OCI-LY1 (cell line): Measurements from ENCODE around the gene UBR3.

Experiments
- H2AFZ ChIP-seq: fragments of 200-600 bp; sonication (generic), shearing (Covaris generic); 2 replicates; pipeline ENCODE4 v1.6.0; 2014; ENCODE audit warnings: antibody characterized with exemption, mild to moderate bottlenecking, low read length
- H3F3A ChIP-seq: fragments of 200-600 bp; sonication (generic), shearing (Covaris generic); 2 replicates; pipeline ENCODE4 v1.6.0; 2014; ENCODE audit warnings: mild to moderate bottlenecking, antibody characterized with exemption, low read length, moderate library complexity; ENCODE audit not compliant: insufficient read depth
- H3K27ac ChIP-seq: fragments of 200-600 bp; sonication (generic); 2 replicates; pipeline ENCODE4 v1.5.1; 2014; ENCODE audit warnings: low read length, mixed run types, mild to moderate bottlenecking, low read depth; ENCODE audit not compliant: poor library complexity, severe bottlenecking
- H3K27me3 ChIP-seq: fragments of 200-600 bp; sonication (generic); 2 replicates; pipeline ENCODE4 v1.6.0; 2014; ENCODE audit warnings: antibody characterized with exemption, mild to moderate bottlenecking, low read length, moderate library complexity; ENCODE audit not compliant: insufficient read depth
- H3K36me3 ChIP-seq: fragments of 200-600 bp; sonication (generic); 2 replicates; pipeline ENCODE4 v1.6.1; 2014; ENCODE audit warnings: mild to moderate bottlenecking, antibody characterized with exemption, low read length, moderate library complexity, mixed read lengths; ENCODE audit not compliant: insufficient read depth
- H3K4me1 ChIP-seq: fragments of 200-600 bp; sonication (generic); 2 replicates; pipeline ENCODE4 v1.5.1; 2014; ENCODE audit warnings: mild to moderate bottlenecking, low read length, moderate library complexity; ENCODE audit not compliant: insufficient read depth, severe bottlenecking
- H3K4me2 ChIP-seq: fragments of 200-600 bp; sonication (generic), shearing (Covaris generic); 2 replicates; pipeline ENCODE4 v1.6.1; 2014; ENCODE audit warnings: low read length
- H3K4me3 ChIP-seq: fragments of 200-600 bp; sonication (generic); 2 replicates; pipeline ENCODE4 v1.5.1; 2014; ENCODE audit warnings: low read length, low read depth, mild to moderate bottlenecking, mixed read lengths; ENCODE audit not compliant: poor library complexity, severe bottlenecking
- H3K79me2 ChIP-seq: fragments of 200-600 bp; shearing (Covaris generic); 2 replicates; pipeline ENCODE4 v1.6.1; 2016; ENCODE audit warnings: mixed run types, low read length, mixed read lengths; ENCODE audit not compliant: insufficient read depth
- H3K9ac ChIP-seq: fragments of 200-600 bp; sonication (generic), shearing (Covaris generic); 2 replicates; pipeline ENCODE4 v1.6.1; 2014; ENCODE audit warnings: mild to moderate bottlenecking, low read length, mixed read lengths
- H3K9me2 ChIP-seq: fragments of 200-600 bp; sonication (generic), shearing (Covaris generic); 2 replicates; pipeline ENCODE4 v1.6.1; 2014; ENCODE audit warnings: low read depth, mild to moderate bottlenecking, low read length, mixed read lengths
- H3K9me3 ChIP-seq: fragments of 200-600 bp; shearing (Covaris generic); 2 replicates; pipeline ENCODE4 v1.6.1; 2014; ENCODE audit warnings: low read length, mixed read lengths
- H4K20me1 ChIP-seq: fragments of 200-600 bp; sonication (generic), shearing (Covaris generic); 2 replicates; pipeline ENCODE4 v1.6.0; 2016; ENCODE audit warnings: mild to moderate bottlenecking, low read length; ENCODE audit not compliant: insufficient read depth
- EZH2 ChIP-seq: fragments of 200-600 bp; sonication (generic), shearing (Covaris generic); IDR thresholded peaks from 2 replicates; pipeline ENCODE4 v1.8.0; 2017; ENCODE audit warnings: borderline replicate concordance, mixed run types, mild to moderate bottlenecking, antibody characterized with exemption, low read length, moderate library complexity, mixed read lengths
- TF ChIP-seq, protein P1 (sequence below): fragments of 200-600 bp; sonication (generic), shearing (Covaris generic); IDR thresholded peaks from 2 replicates; pipeline ENCODE4 v1.5.1; 2017; ENCODE audit warnings: mild to moderate bottlenecking, antibody characterized with exemption, low read length, moderate library complexity, mixed read lengths

Gene UBR3

DNA sequence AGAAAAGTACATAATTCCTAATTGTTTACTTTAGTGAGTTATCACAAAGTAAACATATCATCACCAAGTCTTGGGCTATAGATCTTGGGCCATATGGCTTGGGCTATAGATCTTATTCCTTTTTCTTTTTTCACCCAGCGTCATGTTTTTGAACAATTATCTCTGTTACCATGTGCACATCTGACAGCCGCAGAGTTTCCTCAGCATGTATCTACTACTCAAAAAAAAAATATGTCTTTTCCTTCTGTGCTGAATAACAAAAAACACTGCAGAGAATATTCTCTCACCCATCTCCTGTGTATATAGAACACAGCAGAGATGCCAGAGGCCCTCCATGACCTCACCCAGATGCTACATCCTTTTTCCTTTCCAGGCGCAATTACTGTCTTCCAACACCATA lies 274.5 kb downstream of the UBR3 start:
- Histone ChIP-seq H4K20me1 (no peaks in the 10 kb centered on the region), H3K27me3 (no peaks in the 10 kb centered on the region), H3K9me2 (no peaks in the 10 kb centered on the region), H2AFZ (no peak overlapping the region), H3K4me1 (no peaks in the 10 kb centered on the region), H3K79me2 (no peaks in the 10 kb centered on the region), H3K9ac (no peak overlapping the region), H3K4me3 (no peak overlapping the region), H3F3A (no peaks in the 10 kb centered on the region), H3K27ac (no peak overlapping the region), H3K4me2 (no peak overlapping the region), H3K9me3 (no peaks in the 10 kb centered on the region), H3K36me3 (no peaks in the 10 kb centered on the region)
- TF ChIP-seq, protein P1, sequence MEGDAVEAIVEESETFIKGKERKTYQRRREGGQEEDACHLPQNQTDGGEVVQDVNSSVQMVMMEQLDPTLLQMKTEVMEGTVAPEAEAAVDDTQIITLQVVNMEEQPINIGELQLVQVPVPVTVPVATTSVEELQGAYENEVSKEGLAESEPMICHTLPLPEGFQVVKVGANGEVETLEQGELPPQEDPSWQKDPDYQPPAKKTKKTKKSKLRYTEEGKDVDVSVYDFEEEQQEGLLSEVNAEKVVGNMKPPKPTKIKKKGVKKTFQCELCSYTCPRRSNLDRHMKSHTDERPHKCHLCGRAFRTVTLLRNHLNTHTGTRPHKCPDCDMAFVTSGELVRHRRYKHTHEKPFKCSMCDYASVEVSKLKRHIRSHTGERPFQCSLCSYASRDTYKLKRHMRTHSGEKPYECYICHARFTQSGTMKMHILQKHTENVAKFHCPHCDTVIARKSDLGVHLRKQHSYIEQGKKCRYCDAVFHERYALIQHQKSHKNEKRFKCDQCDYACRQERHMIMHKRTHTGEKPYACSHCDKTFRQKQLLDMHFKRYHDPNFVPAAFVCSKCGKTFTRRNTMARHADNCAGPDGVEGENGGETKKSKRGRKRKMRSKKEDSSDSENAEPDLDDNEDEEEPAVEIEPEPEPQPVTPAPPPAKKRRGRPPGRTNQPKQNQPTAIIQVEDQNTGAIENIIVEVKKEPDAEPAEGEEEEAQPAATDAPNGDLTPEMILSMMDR, result no peak
- TF ChIP-seq EZH2, result no peak

DNA sequence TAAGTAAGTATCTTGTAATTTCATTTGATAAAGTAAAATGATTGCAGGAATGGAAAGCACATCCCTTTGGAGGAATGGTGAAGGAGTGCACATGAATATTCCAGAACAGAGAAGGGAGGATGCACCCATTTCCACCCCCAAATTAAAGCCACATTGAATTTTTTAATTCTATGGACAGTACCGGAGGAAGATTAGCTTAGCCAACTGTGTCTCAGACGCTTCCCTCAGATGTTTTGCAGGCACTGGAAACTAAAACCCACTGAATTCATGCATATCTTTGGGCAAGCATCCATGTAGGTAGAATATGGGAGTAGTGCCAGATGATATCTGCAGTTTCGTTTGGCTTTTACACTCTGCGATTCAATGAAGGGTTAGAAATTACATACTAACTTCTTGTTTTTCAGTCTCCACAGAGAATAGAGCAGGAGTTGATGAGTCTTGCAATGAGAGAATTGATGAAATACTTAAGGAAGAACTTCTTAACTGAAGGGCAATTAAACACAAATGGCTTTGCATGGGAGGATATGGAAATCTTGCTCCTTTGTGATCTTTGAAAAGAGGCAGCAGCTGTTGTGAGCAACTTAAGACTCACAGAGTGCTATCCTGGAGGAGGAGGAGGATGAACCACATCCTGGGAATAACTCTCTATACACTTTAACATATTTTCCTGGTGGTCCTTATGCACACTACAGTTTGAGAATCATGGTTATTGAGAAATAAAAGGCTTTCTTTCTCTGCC lies 279.0 kb downstream of the UBR3 start:
- H3F3A ChIP-seq, result no peaks in the 10 kb centered on the region
- no peak overlapping the region for H3K4me3 ChIP-seq
- H3K27ac ChIP-seq, result no peak overlapping the region
- no peaks in the 10 kb centered on the region for H3K9me2 ChIP-seq
- no peak overlapping the region for H3K4me2 ChIP-seq
- no peaks in the 10 kb centered on the region for H3K9me3 ChIP-seq
- H3K4me1 ChIP-seq, result no peaks in the 10 kb centered on the region
- H3K9ac ChIP-seq, result no peak overlapping the region
- H3K79me2 ChIP-seq, result no peaks in the 10 kb centered on the region
- H2AFZ ChIP-seq, result no peak overlapping the region
- TF ChIP-seq, protein P1, result no peak
- TF ChIP-seq EZH2, result no peak
- H4K20me1 ChIP-seq, result no peaks in the 10 kb centered on the region
- no peaks in the 10 kb centered on the region for H3K36me3 ChIP-seq
- no peaks in the 10 kb centered on the region for H3K27me3 ChIP-seq

DNA sequence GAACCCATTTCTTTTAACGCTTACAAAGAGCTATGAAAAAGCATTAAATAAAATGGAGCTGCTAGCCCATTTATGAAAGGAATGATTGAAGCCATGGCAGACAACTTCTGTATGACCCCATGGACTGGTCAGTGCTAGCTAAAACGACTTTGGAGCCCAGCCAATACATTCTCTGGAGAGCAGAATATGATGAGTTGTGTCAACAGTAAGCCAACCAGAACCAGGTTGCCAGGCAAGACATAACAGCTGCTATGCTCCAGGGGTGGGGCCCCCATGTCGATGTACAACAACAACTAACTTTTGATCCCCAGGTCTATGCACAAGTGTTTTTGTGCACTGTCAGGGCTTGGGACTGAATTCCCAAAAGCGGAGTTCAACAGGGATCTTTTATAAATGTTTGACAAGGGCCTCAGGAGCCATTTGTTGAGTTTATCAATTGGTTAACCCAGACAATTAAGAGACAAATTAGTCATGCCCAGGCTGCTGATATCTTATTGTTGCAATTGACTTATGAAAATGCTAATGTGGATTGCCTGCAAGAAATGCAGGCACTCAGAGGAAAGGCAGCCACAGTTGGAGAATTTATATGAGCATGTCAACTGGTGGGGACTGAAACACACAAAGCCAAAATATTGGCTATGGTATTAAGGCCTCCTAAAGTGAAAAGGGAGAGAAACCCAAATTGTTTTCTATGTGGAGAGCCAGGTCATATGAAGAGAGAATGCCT lies 286.1 kb downstream of the UBR3 start:
- no peak for TF ChIP-seq EZH2
- TF ChIP-seq, protein P1, result no peak
- Histone ChIP-seq H3K27ac (no peak overlapping the region), H3K9ac (no peak overlapping the region), H3K9me3 (no peaks in the 10 kb centered on the region), H3F3A (no peaks in the 10 kb centered on the region), H4K20me1 (no peaks in the 10 kb centered on the region), H3K27me3 (no peaks in the 10 kb centered on the region), H3K4me1 (no peaks in the 10 kb centered on the region), H3K9me2 (no peaks in the 10 kb centered on the region), H3K36me3 (peaks cover 19% of the 10 kb centered on the region), H3K4me2 (no peak overlapping the region), H3K4me3 (no peak overlapping the region), H3K79me2 (no peaks in the 10 kb centered on the region), H2AFZ (no peak overlapping the region)
